Measurements from ENCODE around the gene EXOC3.

GRCh38 chr5:463952-464351 lies 21.0 kb downstream of the EXOC3 start:
- TF ChIP-seq, protein P1, sequence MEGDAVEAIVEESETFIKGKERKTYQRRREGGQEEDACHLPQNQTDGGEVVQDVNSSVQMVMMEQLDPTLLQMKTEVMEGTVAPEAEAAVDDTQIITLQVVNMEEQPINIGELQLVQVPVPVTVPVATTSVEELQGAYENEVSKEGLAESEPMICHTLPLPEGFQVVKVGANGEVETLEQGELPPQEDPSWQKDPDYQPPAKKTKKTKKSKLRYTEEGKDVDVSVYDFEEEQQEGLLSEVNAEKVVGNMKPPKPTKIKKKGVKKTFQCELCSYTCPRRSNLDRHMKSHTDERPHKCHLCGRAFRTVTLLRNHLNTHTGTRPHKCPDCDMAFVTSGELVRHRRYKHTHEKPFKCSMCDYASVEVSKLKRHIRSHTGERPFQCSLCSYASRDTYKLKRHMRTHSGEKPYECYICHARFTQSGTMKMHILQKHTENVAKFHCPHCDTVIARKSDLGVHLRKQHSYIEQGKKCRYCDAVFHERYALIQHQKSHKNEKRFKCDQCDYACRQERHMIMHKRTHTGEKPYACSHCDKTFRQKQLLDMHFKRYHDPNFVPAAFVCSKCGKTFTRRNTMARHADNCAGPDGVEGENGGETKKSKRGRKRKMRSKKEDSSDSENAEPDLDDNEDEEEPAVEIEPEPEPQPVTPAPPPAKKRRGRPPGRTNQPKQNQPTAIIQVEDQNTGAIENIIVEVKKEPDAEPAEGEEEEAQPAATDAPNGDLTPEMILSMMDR (conservative IDR thresholded peaks at IDR 0.05) = no peak
- no peak for TF ChIP-seq EZH2 (IDR thresholded peaks at IDR 0.05; ENCODE audit: low read depth)

Measured in PC-9 (cell line).